CD4-positive, alpha-beta memory T cell (primary cell): ENCODE data around the gene LIM2. TPM values are rescaled to one million over a fixed set of nuclear protein-coding genes. Genes with fewer than 3 reads are reported as not detected.

Source experiments
- CTCF ChIA-PET: fragments of 350-600 bp; sonication (Branson Sonifier 250); formaldehyde crosslinking; loops from one replicate; lab custom pipeline; 2021; ENCODE audit warnings: inconsistent platforms; ENCODE audit not compliant: partially characterized antibody; lab: Charles Lee
- POLR2A ChIA-PET: fragments of 350-600 bp; sonication (Branson Sonifier 250); formaldehyde crosslinking; loops from one replicate; lab custom pipeline; 2021; ENCODE audit not compliant: partially characterized antibody; lab: Charles Lee
- DNase-seq, 5 donors: peaks; one replicate each; pipeline versions ENCODE4 v3.0.0 to v3.0.0-alpha.2; 2020 to 2022; ENCODE audit warnings: mixed read lengths in 1 of 5
- H3K27ac ChIP-seq: one replicate; pipeline ENCODE4 v1.7.0; 2013; ENCODE audit warnings: low read depth, low read length
- H3K27me3 ChIP-seq: 2 replicates; pipeline ENCODE4 v1.7.0; 2013; ENCODE audit warnings: mild to moderate bottlenecking, low read length, moderate library complexity; ENCODE audit not compliant: insufficient read depth
- H3K36me3 ChIP-seq: 2 replicates; pipeline ENCODE4 v1.7.0; 2013; ENCODE audit warnings: mild to moderate bottlenecking, low read length, moderate library complexity; ENCODE audit not compliant: insufficient read depth
- H3K4me1 ChIP-seq: 2 replicates; pipeline ENCODE4 v1.7.0; 2013; ENCODE audit warnings: mild to moderate bottlenecking, low read length, moderate library complexity; ENCODE audit not compliant: insufficient read depth
- H3K4me3 ChIP-seq, 2 donors: one replicate each; pipeline ENCODE4 v1.7.0; 2013; ENCODE audit warnings: low read length in 2 of 2, mild to moderate bottlenecking in 1 of 2
- H3K9me3 ChIP-seq, 2 donors: one replicate each; pipeline ENCODE4 v1.7.0; 2013; ENCODE audit warnings: low read length in 2 of 2, control low read depth in 1 of 2; ENCODE audit not compliant: control insufficient read depth in 1 of 2
- H3K27ac Mint-ChIP-seq, 7 donors: one replicate each; pipeline ENCODE4 v1.8.0; 2020 to 2021; ENCODE audit warnings: mixed read lengths in 7 of 7, mild to moderate bottlenecking in 6 of 7, inconsistent platforms in 3 of 7, moderate library complexity in 3 of 7
- H3K27me3 Mint-ChIP-seq, 2 donors: one replicate each; pipeline ENCODE4 v1.8.0; 2020 to 2021; ENCODE audit warnings: mixed read lengths in 2 of 2
- H3K36me3 Mint-ChIP-seq, 2 donors: one replicate each; pipeline ENCODE4 v1.8.0; 2020 to 2021; ENCODE audit warnings: mixed read lengths in 2 of 2, inconsistent platforms in 1 of 2, mild to moderate bottlenecking in 1 of 2
- H3K4me1 Mint-ChIP-seq, 4 donors: one replicate each; pipeline ENCODE4 v1.8.0; 2020 to 2021; ENCODE audit warnings: mixed read lengths in 4 of 4, mild to moderate bottlenecking in 1 of 4
- H3K4me3 Mint-ChIP-seq, 8 donors: one replicate each; pipeline ENCODE4 v1.8.0; 2020 to 2021; ENCODE audit warnings: mixed read lengths in 8 of 8, mild to moderate bottlenecking in 7 of 8, moderate library complexity in 6 of 8, inconsistent platforms in 3 of 8
- H3K9me3 Mint-ChIP-seq, 8 donors: one replicate each; pipeline ENCODE4 v1.8.0; 2020 to 2021; ENCODE audit warnings: mixed read lengths in 8 of 8, mild to moderate bottlenecking in 5 of 8, inconsistent platforms in 3 of 8, moderate library complexity in 1 of 8
- intact Hi-C: fragments of 100-400 bp; cut with micrococcal nuclease; formaldehyde crosslinking; loops from one replicate; pipeline ENCODE4 v1.15.1; 2023
- polyA plus RNA-seq, 2 donors: library from polyadenylated mRNA; unstranded; fragments of 300-500 nt; fragmentation: Illumina TruSeq; gene quantifications; one replicate each; pipeline ENCODE4 v1.2.3, GENCODE V29; 2021
- total RNA-seq, 2 experiments: library from RNA; stranded (reverse); gene quantifications; one replicate each; pipeline ENCODE4 v1.2.3, GENCODE V29; 2021

The LIM2 gene
- total and polyA plus RNA-seq, 4 experiments from 2014 or later, result not detected

DNA sequence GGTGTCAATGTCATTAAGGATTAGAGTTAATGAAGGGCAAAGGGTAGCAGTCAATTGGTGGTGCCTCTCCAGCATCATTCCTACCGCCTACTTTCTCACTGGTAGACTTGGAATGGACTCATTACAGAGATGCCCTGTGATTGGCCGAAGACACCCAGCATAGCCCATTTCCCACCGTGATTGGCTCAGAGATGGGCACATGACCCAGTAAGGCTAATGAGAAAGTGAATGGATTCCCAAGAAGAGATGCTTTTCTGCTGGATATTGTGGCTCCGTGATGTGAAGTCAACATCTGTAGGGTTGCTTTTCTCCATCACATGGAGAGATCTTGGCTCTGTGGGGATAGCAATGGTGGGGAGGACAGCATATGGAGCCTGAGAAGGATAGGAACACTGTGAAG lies 57.4 kb downstream of the LIM2 start:
- Histone ChIP-seq H3K4me3 (no peak overlapping the region), H3K36me3 (no peaks in the 10 kb centered on the region), H3K27ac (no peak overlapping the region), H3K9me3 (no peaks in the 10 kb centered on the region), H3K27me3 (peaks cover 13% of the 10 kb centered on the region), H3K4me1 (peaks cover 9% of the 10 kb centered on the region)
- H3K9me3 Mint-ChIP-seq, result peaks cover 0 to 5% (median 1%) of the 10 kb centered on the region in 8 donors
- ChIA-PET POLR2A (no interaction called here), CTCF (no interaction called here)
- DNase-seq, result no peak
- H3K27me3 Mint-ChIP-seq, result peaks cover 25 to 35% of the 10 kb centered on the region in 2 donors
- no peak overlapping the region for H3K27ac Mint-ChIP-seq
- H3K4me1 Mint-ChIP-seq, result peaks cover 4 to 22% (median 5%) of the 10 kb centered on the region in 4 donors
- no peak overlapping the region for H3K4me3 Mint-ChIP-seq
- H3K36me3 Mint-ChIP-seq, result peaks cover 0 to 9% of the 10 kb centered on the region in 2 donors
- intact Hi-C loops, result no loop called here

Other genes with a start within 250 kb of the LIM2 start
- gene SIGLEC7, start 245.7 kb downstream of the LIM2 start, total RNA-seq, result under 1 TPM; 0.25 to 0.52 TPM
- under 1 TPM in 1 of 2 donors, not detected in 1; 0.57 TPM for gene SIGLEC7, start 245.7 kb downstream of the LIM2 start, polyA plus RNA-seq
- under 1 TPM; 0.47 to 0.58 TPM for gene CD33, start 162.9 kb downstream of the LIM2 start, total RNA-seq
- not detected for gene CD33, start 162.9 kb downstream of the LIM2 start, polyA plus RNA-seq
- gene SIGLECL1, start 136.9 kb downstream of the LIM2 start, total RNA-seq, result not detected
- gene SIGLECL1, start 136.9 kb downstream of the LIM2 start, polyA plus RNA-seq, result not detected
- not detected for gene IGLON5, start 76.3 kb downstream of the LIM2 start, total RNA-seq
- not detected for gene IGLON5, start 76.3 kb downstream of the LIM2 start, polyA plus RNA-seq
- gene VSIG10L, start 45.8 kb downstream of the LIM2 start, total RNA-seq, result under 1 TPM; 0.22 to 0.26 TPM
- under 1 TPM in 1 of 2 donors, not detected in 1; 0.17 TPM for gene VSIG10L, start 45.8 kb downstream of the LIM2 start, polyA plus RNA-seq
- 10 to 100 TPM; 51.4 to 53.9 TPM for gene ETFB, start 21.6 kb downstream of the LIM2 start, total RNA-seq
- 10 to 100 TPM; 65.2 to 97.0 TPM for gene ETFB, start 21.6 kb downstream of the LIM2 start, polyA plus RNA-seq
- gene CLDND2, start 19.0 kb downstream of the LIM2 start, total RNA-seq, result 1 to 10 TPM; 1.5 to 2.0 TPM
- not detected for gene CLDND2, start 19.0 kb downstream of the LIM2 start, polyA plus RNA-seq
- 1 to 10 TPM; 2.7 to 2.8 TPM for gene NKG7, start 15.3 kb downstream of the LIM2 start, total RNA-seq
- 10 to 100 TPM; 36.5 to 44.3 TPM for gene NKG7, start 15.3 kb downstream of the LIM2 start, polyA plus RNA-seq
- gene C19orf84, start 2.6 kb upstream of the LIM2 start, total RNA-seq, result not detected
- gene C19orf84, start 2.6 kb upstream of the LIM2 start, polyA plus RNA-seq, result not detected
- under 1 TPM in 1 of 2 experiments, not detected in 1; 0.12 TPM for gene SIGLEC10, start 29.7 kb upstream of the LIM2 start, total RNA-seq
- gene SIGLEC10, start 29.7 kb upstream of the LIM2 start, polyA plus RNA-seq, result under 1 TPM in 1 of 2 donors, not detected in 1; 0.39 TPM
- not detected for gene SIGLEC8, start 70.5 kb upstream of the LIM2 start, total RNA-seq
- not detected for gene SIGLEC8, start 70.5 kb upstream of the LIM2 start, polyA plus RNA-seq
- not detected for gene CEACAM18, start 90.6 kb upstream of the LIM2 start, total RNA-seq
- gene CEACAM18, start 90.6 kb upstream of the LIM2 start, polyA plus RNA-seq, result not detected
- gene SIGLEC12, start 113.8 kb upstream of the LIM2 start, total RNA-seq, result not detected
- gene SIGLEC12, start 113.8 kb upstream of the LIM2 start, polyA plus RNA-seq, result not detected
- gene SIGLEC6, start 143.7 kb upstream of the LIM2 start, total RNA-seq, result not detected
- gene SIGLEC6, start 143.7 kb upstream of the LIM2 start, polyA plus RNA-seq, result under 1 TPM in 1 of 2 donors, not detected in 1; 0.10 TPM
- 10 to 100 TPM; 17.1 to 17.4 TPM for gene ZNF175, start 183.3 kb upstream of the LIM2 start, total RNA-seq
- 1 to 10 TPM in 1 of 2 donors, under 1 TPM in 1; 0.65 to 2.6 TPM for gene ZNF175, start 183.3 kb upstream of the LIM2 start, polyA plus RNA-seq
- gene SIGLEC5, start 242.4 kb upstream of the LIM2 start, total RNA-seq, result not detected
- not detected for gene SIGLEC5, start 242.4 kb upstream of the LIM2 start, polyA plus RNA-seq